Upper lobe of left lung (tissue), 4 donors: ENCODE results near the gene TMEM259.

Source experiments
- EP300 ChIP-seq, 4 donors: sonication (generic); formaldehyde crosslinking; IDR thresholded peaks; one replicate each; pipeline ENCODE4 v1.5.1; 2017; ENCODE audit warnings: antibody characterized with exemption in 4 of 4, control low read depth in 2 of 4
- POLR2A ChIP-seq, 4 donors: fragments of 450-650 bp; IDR thresholded peaks; one replicate each; pipeline ENCODE4 v1.5.1; 2016 to 2017; ENCODE audit warnings: antibody characterized with exemption in 4 of 4, mild to moderate bottlenecking in 2 of 4
- POLR2AphosphoS5 ChIP-seq, 2 donors: sonication (generic); formaldehyde crosslinking; IDR thresholded peaks; one replicate each; pipeline ENCODE4 v1.5.1; 2017; ENCODE audit warnings: antibody characterized with exemption in 2 of 2
- TF ChIP-seq, protein P1 (sequence below), 6 experiments: fragments of 450-650 bp in 4 of 6; fragments of 200-600 bp in 2 of 6; sonication (generic) in 2 of 6; IDR thresholded peaks; one replicate each; pipeline ENCODE4 v1.5.1; 2016 to 2019; ENCODE audit warnings: antibody characterized with exemption in 6 of 6

DNA sequence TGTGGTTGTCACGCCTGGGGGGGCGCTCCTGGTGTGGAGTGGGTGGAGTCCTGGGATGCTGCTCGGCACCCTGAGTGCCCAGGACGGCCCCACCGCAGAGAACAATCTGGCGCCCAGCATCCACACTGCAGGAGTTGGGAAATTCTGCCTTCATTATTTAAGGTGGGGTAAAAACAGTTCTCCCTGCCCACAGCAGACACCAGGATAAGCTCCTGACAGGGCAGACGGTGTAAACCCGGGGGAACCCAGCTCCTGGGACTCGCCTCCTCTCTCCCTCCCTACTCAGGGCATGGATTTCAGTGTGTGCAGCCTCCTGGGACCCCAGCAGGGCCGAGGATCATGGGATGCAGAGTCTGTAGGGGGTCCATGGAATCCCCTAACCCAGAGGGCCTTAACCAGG, 44.4 kb downstream of the TMEM259 start:
- no peak for TF ChIP-seq POLR2A (IDR thresholded peaks at IDR 0.05)
- no peak for TF ChIP-seq POLR2AphosphoS5 (IDR thresholded peaks at IDR 0.05)
- TF ChIP-seq, protein P1, sequence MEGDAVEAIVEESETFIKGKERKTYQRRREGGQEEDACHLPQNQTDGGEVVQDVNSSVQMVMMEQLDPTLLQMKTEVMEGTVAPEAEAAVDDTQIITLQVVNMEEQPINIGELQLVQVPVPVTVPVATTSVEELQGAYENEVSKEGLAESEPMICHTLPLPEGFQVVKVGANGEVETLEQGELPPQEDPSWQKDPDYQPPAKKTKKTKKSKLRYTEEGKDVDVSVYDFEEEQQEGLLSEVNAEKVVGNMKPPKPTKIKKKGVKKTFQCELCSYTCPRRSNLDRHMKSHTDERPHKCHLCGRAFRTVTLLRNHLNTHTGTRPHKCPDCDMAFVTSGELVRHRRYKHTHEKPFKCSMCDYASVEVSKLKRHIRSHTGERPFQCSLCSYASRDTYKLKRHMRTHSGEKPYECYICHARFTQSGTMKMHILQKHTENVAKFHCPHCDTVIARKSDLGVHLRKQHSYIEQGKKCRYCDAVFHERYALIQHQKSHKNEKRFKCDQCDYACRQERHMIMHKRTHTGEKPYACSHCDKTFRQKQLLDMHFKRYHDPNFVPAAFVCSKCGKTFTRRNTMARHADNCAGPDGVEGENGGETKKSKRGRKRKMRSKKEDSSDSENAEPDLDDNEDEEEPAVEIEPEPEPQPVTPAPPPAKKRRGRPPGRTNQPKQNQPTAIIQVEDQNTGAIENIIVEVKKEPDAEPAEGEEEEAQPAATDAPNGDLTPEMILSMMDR (IDR thresholded peaks at IDR 0.05) = no peak
- TF ChIP-seq EP300 (IDR thresholded peaks at IDR 0.05) = no peak
